B cell (primary cell): ENCODE data around the gene SLC16A9.

Source experiments
- CTCF ChIP-seq: fragments of 200-600 bp; IDR thresholded peaks from one replicate; pipeline ENCODE4 v1.8.0; 2022; ENCODE audit warnings: antibody characterized with exemption, mild to moderate bottlenecking
- EZH2 ChIP-seq: IDR thresholded peaks from 2 replicates; pipeline ENCODE4 v1.6.1; 2012; ENCODE audit warnings: borderline replicate concordance, low read depth, mild to moderate bottlenecking, moderate library complexity, low read length; ENCODE audit not compliant: insufficient read depth, poor library complexity, severe bottlenecking

- TF ChIP-seq CTCF (no peak), EZH2 (no peak)
These were observed 98.6 kb downstream of the SLC16A9 start for GRCh38 chr10:59611048-59611447.
